Lower leg skin (tissue), 3 donors: ENCODE measurements around the gene DNAJC10.

Experiments used
- POLR2A ChIP-seq, 2 donors: fragments of 450-650 bp; IDR thresholded peaks; one replicate each; pipeline ENCODE4 v1.6.1; 2016 to 2017; ENCODE audit warnings: antibody characterized with exemption in 2 of 2, mild to moderate bottlenecking in 1 of 2, moderate library complexity in 1 of 2
- TF ChIP-seq, protein P1 (sequence below), 3 donors: fragments of 450-650 bp; IDR thresholded peaks; one replicate each; pipeline ENCODE4 v1.5.1; 2016; ENCODE audit warnings: antibody characterized with exemption in 3 of 3, mild to moderate bottlenecking in 3 of 3, moderate library complexity in 2 of 3

DNA sequence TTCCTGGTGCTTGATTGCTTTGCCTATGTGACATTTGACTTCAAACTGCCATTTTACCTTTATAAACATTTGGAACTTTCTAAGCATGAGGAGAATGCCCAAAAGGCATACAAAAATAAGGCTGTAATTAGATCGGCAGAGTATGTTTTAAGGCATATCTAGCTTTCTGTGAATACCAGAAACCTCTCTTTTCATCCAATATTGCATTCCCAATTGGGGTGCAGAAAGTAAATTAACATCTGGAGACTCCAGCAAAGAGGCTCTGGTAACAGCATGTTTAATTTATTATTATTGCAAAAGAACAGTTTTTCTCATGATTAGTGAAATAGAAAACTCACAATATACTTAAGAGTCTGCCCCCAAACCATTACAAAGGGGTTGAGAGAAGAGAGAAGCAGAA, 118.2 kb downstream of the DNAJC10 start:
- TF ChIP-seq, protein P1, sequence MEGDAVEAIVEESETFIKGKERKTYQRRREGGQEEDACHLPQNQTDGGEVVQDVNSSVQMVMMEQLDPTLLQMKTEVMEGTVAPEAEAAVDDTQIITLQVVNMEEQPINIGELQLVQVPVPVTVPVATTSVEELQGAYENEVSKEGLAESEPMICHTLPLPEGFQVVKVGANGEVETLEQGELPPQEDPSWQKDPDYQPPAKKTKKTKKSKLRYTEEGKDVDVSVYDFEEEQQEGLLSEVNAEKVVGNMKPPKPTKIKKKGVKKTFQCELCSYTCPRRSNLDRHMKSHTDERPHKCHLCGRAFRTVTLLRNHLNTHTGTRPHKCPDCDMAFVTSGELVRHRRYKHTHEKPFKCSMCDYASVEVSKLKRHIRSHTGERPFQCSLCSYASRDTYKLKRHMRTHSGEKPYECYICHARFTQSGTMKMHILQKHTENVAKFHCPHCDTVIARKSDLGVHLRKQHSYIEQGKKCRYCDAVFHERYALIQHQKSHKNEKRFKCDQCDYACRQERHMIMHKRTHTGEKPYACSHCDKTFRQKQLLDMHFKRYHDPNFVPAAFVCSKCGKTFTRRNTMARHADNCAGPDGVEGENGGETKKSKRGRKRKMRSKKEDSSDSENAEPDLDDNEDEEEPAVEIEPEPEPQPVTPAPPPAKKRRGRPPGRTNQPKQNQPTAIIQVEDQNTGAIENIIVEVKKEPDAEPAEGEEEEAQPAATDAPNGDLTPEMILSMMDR (IDR thresholded peaks at IDR 0.05), result no peak
- TF ChIP-seq POLR2A (IDR thresholded peaks at IDR 0.05), result no peak
